Thyroid gland (tissue), 4 donors: ENCODE measurements around the gene ZMIZ1. TPM values are rescaled to one million over a fixed set of nuclear protein-coding genes. Genes with fewer than 3 reads are reported as not detected.
A peak's percentile ranks its signal among the peaks of the same experiment; 100 is the strongest.

Experiments used
- DNase-seq, 2 donors: peaks; one replicate each; pipeline ENCODE4 v3.0.0-alpha.2; 2019
- H3K27ac ChIP-seq, 3 donors: fragments of 200-600 bp; sonication (generic); 1 replicate in 2 of 3; 2 replicates in 1 of 3; pipeline ENCODE4 v1.5.1; 2016 to 2019; ENCODE audit warnings: mild to moderate bottlenecking in 1 of 3, moderate library complexity in 1 of 3
- H3K27me3 ChIP-seq: fragments of 200-600 bp; sonication (generic); one replicate; pipeline ENCODE4 v1.5.1; 2019
- H3K36me3 ChIP-seq, 2 donors: fragments of 200-600 bp; sonication (generic); one replicate each; pipeline ENCODE4 v1.5.1; 2016 to 2019
- H3K4me1 ChIP-seq, 2 donors: fragments of 200-600 bp; sonication (generic); one replicate each; pipeline ENCODE4 v1.5.1; 2017 to 2019
- H3K4me3 ChIP-seq, 3 donors: fragments of 200-600 bp; sonication (generic); replicated peaks in 1 of 3; 1 replicate in 2 of 3; 2 replicates in 1 of 3; pipeline ENCODE4 v1.5.1; 2016; ENCODE audit warnings: mild to moderate bottlenecking in 1 of 3
- H3K9me3 ChIP-seq: fragments of 200-600 bp; sonication (generic); one replicate; pipeline ENCODE4 v1.5.1; 2017
- CTCF ChIP-seq, 6 experiments: fragments of 200-600 bp in 3 of 6; fragments of 450-650 bp in 3 of 6; sonication (generic) in 3 of 6; IDR thresholded peaks; one replicate each; pipeline ENCODE4 v1.5.1; 2016 to 2019; ENCODE audit warnings: antibody characterized with exemption in 6 of 6, mild to moderate bottlenecking in 2 of 6, inconsistent platforms in 1 of 6, moderate library complexity in 1 of 6
- POLR2A ChIP-seq, 2 donors: fragments of 450-650 bp; IDR thresholded peaks; one replicate each; pipeline ENCODE4 v1.6.1; 2017; ENCODE audit warnings: antibody characterized with exemption in 2 of 2, mild to moderate bottlenecking in 2 of 2, moderate library complexity in 1 of 2
- WGBS, 2 donors: methylation state at CpG; one replicate each; pipeline ENCODE4 v1.1.5; 2017; 5-methylcytosine and 5-hydroxymethylcytosine counted together
- intact Hi-C: fragments of 100-400 bp; cut with DNase I; formaldehyde crosslinking; loops from one replicate; pipeline ENCODE4 v1.15.1; 2023
- total RNA-seq, 4 donors: library from RNA; depleted of rRNA; stranded (reverse); fragments of >200 nt; gene quantifications; one replicate each; pipeline ENCODE4 v1.2.3, GENCODE V29; 2016

The ZMIZ1 gene
- total RNA-seq, 4 donors from 2014 or later: 59.9 to 128 (median 94.4) TPM

- Histone ChIP-seq H3K36me3 (no peaks in the 10 kb centered on the region), H3K4me1 (peaks cover 80 to 97% of the 10 kb centered on the region in 2 donors), H3K27ac (no peak overlapping the region), H3K27me3 (no peaks in the 10 kb centered on the region), H3K9me3 (no peaks in the 10 kb centered on the region), H3K4me3 (no peak overlapping the region)
- TF ChIP-seq POLR2A (IDR thresholded peaks at IDR 0.05): no peak
- no peak for TF ChIP-seq CTCF (IDR thresholded peaks at IDR 0.05)
- WGBS, 2 donors: 22 to 23% methylated on average over 6 of the region's 6 CpGs
- DNase-seq: peak; percentile 69 to 76
- intact Hi-C loops: no loop called here
These were observed 21.5 kb downstream of the ZMIZ1 start for GRCh38 chr10:79090134-79090803.

GRCh38 chr10:79092292-79092896, 23.6 kb downstream of the ZMIZ1 start:
- intact Hi-C loops: no loop called here
- H3K27me3 ChIP-seq: no peaks in the 10 kb centered on the region
- H3K4me3 ChIP-seq: no peak overlapping the region
- peaks cover 0 to 4% of the 10 kb centered on the region in 2 donors for H3K36me3 ChIP-seq
- peak overlapping the region in 2 of 3 donors; percentile 1 to 8 for H3K27ac ChIP-seq
- no peak for DNase-seq
- peaks cover 77 to 97% of the 10 kb centered on the region in 2 donors for H3K4me1 ChIP-seq
- 90 to 91% methylated on average over 10 of the region's 10 CpGs for WGBS, 2 donors
- TF ChIP-seq POLR2A (IDR thresholded peaks at IDR 0.05): no peak
- no peaks in the 10 kb centered on the region for H3K9me3 ChIP-seq

GRCh38 chr10:79093658-79094411, 25.1 kb downstream of the ZMIZ1 start:
- no peaks in the 10 kb centered on the region for H3K9me3 ChIP-seq
- H3K4me1 ChIP-seq: peaks cover 74 to 97% of the 10 kb centered on the region in 2 donors
- no peak overlapping the region for H3K4me3 ChIP-seq
- intact Hi-C loops: no loop called here
- WGBS, 2 donors: 71 to 78% methylated on average over 12 to 15 of the region's 24 CpGs
- H3K27me3 ChIP-seq: no peaks in the 10 kb centered on the region
- peak overlapping the region; percentile 24 to 62 (median 39) for H3K27ac ChIP-seq
- H3K36me3 ChIP-seq: peaks cover 0 to 4% of the 10 kb centered on the region in 2 donors
- TF ChIP-seq POLR2A (IDR thresholded peaks at IDR 0.05) (no peak), CTCF (IDR thresholded peaks at IDR 0.05) (no peak)
- DNase-seq: peak in 1 of 2 donors; percentile 20

- H3K27ac ChIP-seq: peak overlapping the region in 2 of 3 donors; percentile 24 to 62
- H3K27me3 ChIP-seq: no peaks in the 10 kb centered on the region
- intact Hi-C loops: no loop called here
- peaks cover 0 to 4% of the 10 kb centered on the region in 2 donors for H3K36me3 ChIP-seq
- TF ChIP-seq CTCF (IDR thresholded peaks at IDR 0.05) (no peak), POLR2A (IDR thresholded peaks at IDR 0.05) (no peak)
- H3K9me3 ChIP-seq: no peaks in the 10 kb centered on the region
- no peak for DNase-seq
- WGBS, 2 donors: 85 to 89% methylated on average over 11 to 12 of the region's 12 CpGs
- peaks cover 73 to 97% of the 10 kb centered on the region in 2 donors for H3K4me1 ChIP-seq
- H3K4me3 ChIP-seq: no peak overlapping the region
These were observed 25.8 kb downstream of the ZMIZ1 start for GRCh38 chr10:79094412-79095175.

GRCh38 chr10:79095316-79095715, 26.6 kb downstream of the ZMIZ1 start:
- H3K27me3 ChIP-seq: no peaks in the 10 kb centered on the region
- peaks cover 0 to 4% of the 10 kb centered on the region in 2 donors for H3K36me3 ChIP-seq
- DNase-seq: no peak
- peak overlapping the region in 1 of 3 donors; percentile 24 for H3K27ac ChIP-seq
- no peaks in the 10 kb centered on the region for H3K9me3 ChIP-seq
- 78 to 94% methylated on average over 11 of the region's 11 CpGs for WGBS, 2 donors
- intact Hi-C loops: no loop called here
- no peak overlapping the region for H3K4me3 ChIP-seq
- peaks cover 76 to 97% of the 10 kb centered on the region in 2 donors for H3K4me1 ChIP-seq
- TF ChIP-seq CTCF (IDR thresholded peaks at IDR 0.05) (no peak), POLR2A (IDR thresholded peaks at IDR 0.05) (no peak)
